Ovary (tissue), 9 donors: ENCODE measurements around the gene SCAF4. TPM values are rescaled to one million over a fixed set of nuclear protein-coding genes. Genes with fewer than 3 reads are reported as not detected.

Experiments used
- DNase-seq, 5 donors: peaks; one replicate each; pipeline ENCODE4 v3.0.0-alpha.2; 2019 to 2020
- H3K27ac ChIP-seq, 2 donors: fragments of 200-600 bp; one replicate each; pipeline versions ENCODE4 v1.5.1 to v1.8.0; 2019 to 2022
- H3K27me3 ChIP-seq: fragments of 200-600 bp; one replicate; pipeline ENCODE4 v1.8.0; 2022
- H3K36me3 ChIP-seq: fragments of 200-600 bp; sonication (generic); one replicate; pipeline ENCODE4 v1.5.1; 2019
- H3K4me1 ChIP-seq: one replicate; pipeline ENCODE4 v1.8.1; 2013; ENCODE audit warnings: mild to moderate bottlenecking, moderate library complexity; ENCODE audit not compliant: insufficient read depth
- H3K4me3 ChIP-seq: fragments of 200-600 bp; sonication (generic); one replicate; pipeline ENCODE4 v1.5.1; 2017
- H3K9me3 ChIP-seq, 2 donors: fragments of 200-600 bp in 1 of 2; sonication (generic) in 1 of 2; one replicate each; pipeline versions ENCODE4 v1.5.1 to v1.8.1; 2013 to 2019; ENCODE audit warnings: mild to moderate bottlenecking in 1 of 2, moderate library complexity in 1 of 2
- CTCF ChIP-seq, 3 donors: fragments of 450-650 bp in 2 of 3; fragments of 200-600 bp in 1 of 3; IDR thresholded peaks; one replicate each; pipeline versions ENCODE4 v1.5.1 to v1.8.0; 2016 to 2022; ENCODE audit warnings: antibody characterized with exemption in 3 of 3, mild to moderate bottlenecking in 1 of 3
- EP300 ChIP-seq: sonication (generic); formaldehyde crosslinking; IDR thresholded peaks from one replicate; pipeline ENCODE4 v1.6.1; 2017; ENCODE audit warnings: antibody characterized with exemption
- POLR2A ChIP-seq: fragments of 450-650 bp; IDR thresholded peaks from one replicate; pipeline ENCODE4 v1.6.1; 2017; ENCODE audit warnings: antibody characterized with exemption, mild to moderate bottlenecking, moderate library complexity
- WGBS, 3 donors: extraction: QIAGEN DNeasy Blood & Tissue Kit in 1 of 3; methylation state at CpG; one replicate each; pipeline versions ENCODE4 v1.1.5 to v1.1.7; 2013 to 2017; 5-methylcytosine and 5-hydroxymethylcytosine counted together
- intact Hi-C, 4 donors: fragments of 100-400 bp; cut with DNase I; formaldehyde crosslinking; loops; one replicate each; pipeline versions ENCODE4 v1.11.0 to v1.15.1; 2022 to 2023
- polyA plus RNA-seq, 2 donors: library from polyadenylated mRNA; stranded (reverse); fragments of 200-250 nt in 1 of 2; fragments of 350-450 nt in 1 of 2; fragmentation: Illumina TruSeq in 1 of 2; extraction: RNeasy Lipid Tissue Mini Kit (QIAGEN cat#74804) in 1 of 2; gene quantifications; one replicate each; pipeline ENCODE4 v1.2.3, GENCODE V29; 2013 to 2014
- total RNA-seq, 7 donors: library from RNA; depleted of rRNA in 2 of 7; stranded (reverse); fragments of >200 nt in 2 of 7; fragmentation: NEBNext Ultra II Directional in 3 of 7; extraction: Animal tissue kit (Norgen Biotek cat#: 25700) in 3 of 7; gene quantifications; one replicate each; pipeline versions ENCODE4 v1.1.0 to v1.2.4, GENCODE V29; 2016 to 2023
- donor health status: DM: no; HTN: no; CAD: no; lungs with moderate emphysema.
- donor health status: DM: no; HTN: no; CAD: no.
- donor health status: Bipolar disorder and iron deficiency.
- donor health status: DM: yes; HTN: yes; CAD: no.
- donor health status: DM: no; HTN: no; CAD: no.
- donor health status: DM: yes; HTN: yes; CAD: no.

Gene SCAF4
- total and polyA plus RNA-seq, 9 donors, result 12.2 to 41.7 (median 28.4) TPM

- no peak overlapping the region for H3K27ac ChIP-seq
- H3K27me3 ChIP-seq, result no peaks in the 10 kb centered on the region
- 72 to 79% (median 79%) methylated on average over 5 of the region's 5 CpGs for WGBS, 3 donors
- H3K4me1 ChIP-seq, result peaks cover 5% of the 10 kb centered on the region
- intact Hi-C loops, result no loop called here
- DNase-seq, result no peak
- H3K4me3 ChIP-seq, result no peak overlapping the region
- TF ChIP-seq CTCF (IDR thresholded peaks at IDR 0.05), result no peak
- no peak for TF ChIP-seq EP300
- TF ChIP-seq POLR2A, result no peak
- H3K36me3 ChIP-seq, result no peaks in the 10 kb centered on the region
- no peaks in the 10 kb centered on the region for H3K9me3 ChIP-seq
These were observed 17.8 kb downstream of the SCAF4 start for GRCh38 chr21:31713973-31714740.

- no peaks in the 10 kb centered on the region for H3K27me3 ChIP-seq
- peaks cover 6% of the 10 kb centered on the region for H3K4me1 ChIP-seq
- no peak for DNase-seq
- H3K9me3 ChIP-seq, result no peaks in the 10 kb centered on the region
- TF ChIP-seq CTCF (IDR thresholded peaks at IDR 0.05) (no peak), EP300 (no peak), POLR2A (no peak)
- 43 to 56% (median 56%) methylated on average over 3 of the region's 3 CpGs for WGBS, 3 donors
- intact Hi-C loops, result no loop called here
- no peaks in the 10 kb centered on the region for H3K36me3 ChIP-seq
- H3K27ac ChIP-seq, result no peak overlapping the region
- no peak overlapping the region for H3K4me3 ChIP-seq
These were observed 18.8 kb downstream of the SCAF4 start for GRCh38 chr21:31713115-31713514.

- Histone ChIP-seq H3K4me1 (peaks cover 5% of the 10 kb centered on the region), H3K9me3 (no peaks in the 10 kb centered on the region), H3K27ac (no peak overlapping the region), H3K4me3 (no peak overlapping the region), H3K36me3 (no peaks in the 10 kb centered on the region), H3K27me3 (no peaks in the 10 kb centered on the region)
- intact Hi-C loops, result no loop called here
- TF ChIP-seq POLR2A (no peak), EP300 (no peak), CTCF (IDR thresholded peaks at IDR 0.05) (no peak)
- DNase-seq, result no peak
- 97 to 99% (median 98%) methylated on average over 1 of the region's 1 CpG for WGBS, 3 donors
These were observed 20.1 kb downstream of the SCAF4 start for GRCh38 chr21:31711745-31712285.

GRCh38 chr21:31711326-31711725 is 20.6 kb downstream of the SCAF4 start:
- TF ChIP-seq EP300 (no peak), CTCF (IDR thresholded peaks at IDR 0.05) (no peak), POLR2A (no peak)
- no peaks in the 10 kb centered on the region for H3K9me3 ChIP-seq
- WGBS, 3 donors, result 93 to 98% (median 97%) methylated on average over 1 of the region's 1 CpG
- no peak overlapping the region for H3K27ac ChIP-seq
- H3K4me1 ChIP-seq, result peaks cover 5% of the 10 kb centered on the region
- DNase-seq, result no peak
- no peaks in the 10 kb centered on the region for H3K27me3 ChIP-seq
- no peaks in the 10 kb centered on the region for H3K36me3 ChIP-seq
- H3K4me3 ChIP-seq, result no peak overlapping the region
- intact Hi-C loops, result no loop called here
